ENCODE data around the gene CPNE4.

DNA sequence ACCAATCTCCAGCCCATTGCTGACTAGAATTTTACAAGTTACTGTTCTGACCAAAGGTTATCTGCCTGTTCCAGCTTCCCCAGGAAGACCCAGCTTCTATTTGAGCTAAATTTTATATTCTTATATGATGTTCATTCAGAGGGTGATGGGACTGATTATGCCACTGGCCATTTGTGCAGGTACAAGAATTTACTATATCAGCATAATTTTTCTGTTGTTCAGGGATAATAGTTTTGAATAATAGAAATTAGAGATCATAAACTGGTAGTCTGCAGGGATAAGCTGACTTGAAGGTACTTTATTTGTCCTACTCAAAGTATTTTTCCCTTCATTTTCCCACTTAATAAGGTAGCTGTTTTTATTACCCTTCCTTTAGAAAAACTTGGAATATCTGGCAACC is 309.4 kb downstream of the CPNE4 start:
- TF ChIP-seq YY1 (IDR thresholded peaks at IDR 0.05; ENCODE audit: insufficient read depth, insufficient read length), result no peak
- TF ChIP-seq SUZ12 (IDR thresholded peaks at IDR 0.05; ENCODE audit: extremely low read depth, insufficient read depth, insufficient read length), result no peak
- TF ChIP-seq ZNF274 (IDR thresholded peaks at IDR 0.05; ENCODE audit: low read depth, low read length), result no peak
